Iris pigment epithelial cell (primary cell): ENCODE measurements around the gene COL6A6.
"Not testable (repeated sequence)": the region's sequence is repeated elsewhere in the genome, so short reads cannot be mapped to it uniquely, and the experiment has no call there.

Experiments
- DNase-seq: peaks from one replicate; pipeline ENCODE4 v3.0.0-alpha.2; 2011; ENCODE audit warnings: low read depth

The COL6A6 gene

GRCh38 chr3:130537673-130538304, 20.8 kb downstream of the COL6A6 start:
- no peak for DNase-seq

GRCh38 chr3:130539005-130539404, 22.0 kb downstream of the COL6A6 start:
- DNase-seq = peak; percentile 30

GRCh38 chr3:130543322-130543721, 26.3 kb downstream of the COL6A6 start:
- DNase-seq = no peak

GRCh38 chr3:130546920-130547679, 30.1 kb downstream of the COL6A6 start:
- no peak for DNase-seq

GRCh38 chr3:130547680-130548065, 30.7 kb downstream of the COL6A6 start:
- not testable (repeated sequence) for DNase-seq

- DNase-seq = no peak
These were observed 31.4 kb downstream of the COL6A6 start for GRCh38 chr3:130548356-130548755.

- no peak for DNase-seq
These were observed 40.5 kb downstream of the COL6A6 start for GRCh38 chr3:130557336-130558035.

GRCh38 chr3:130558366-130558765, 41.4 kb downstream of the COL6A6 start:
- DNase-seq = no peak

GRCh38 chr3:130565224-130565623, 48.2 kb downstream of the COL6A6 start:
- DNase-seq = no peak
